K562 (cell line): ENCODE measurements around the gene MIR17HG. TPM values are rescaled to one million over a fixed set of nuclear protein-coding genes. Genes with fewer than 3 reads are reported as not detected.

Experiments
- ATAC-seq: fragments of 200-7000 bp; cut with Tn5 transposase; 3 replicates; pipeline ENCODE4 v1.9.1; 2020; ENCODE audit warnings: moderate library complexity
- BruUV-seq: library from RNA; stranded (reverse); fragments of 400-500 nt; replicated peaks from 2 replicates; lab custom pipeline; 2021; lab: Mats Ljungman, UMichigan
- CTCF ChIA-PET: fragments of 300-600 bp; formaldehyde crosslinking; extraction: SDS; loops from one replicate; lab custom pipeline; 2021; ENCODE audit warnings: low intra/inter-chr PET ratio; lab: Yijun Ruan, JAX
- POLR2A ChIA-PET: fragments of 300-600, 350-650 bp; sonication (Branson Sonifier 250); formaldehyde crosslinking; extraction: SDS; loops from one replicate; lab custom pipeline; 2021; ENCODE audit warnings: antibody characterized with exemption, inconsistent platforms; lab: Yijun Ruan, JAX
- DNase-seq, 4 experiments: peaks; one replicate each; pipeline versions ENCODE4 v3.0.0 to v3.0.0-alpha.2; 2011 to 2018; ENCODE audit warnings: low spot score in 3 of 4, mixed read lengths in 3 of 4; ENCODE audit errors: extremely low read depth in 1 of 4
- FAIRE-seq: peaks from 2 replicates; lab custom pipeline; 2011; peaks lifted over from hg19 to GRCh38; lab: Jason Lieb, UNC
- H2AFZ ChIP-seq: 2 replicates; pipeline ENCODE4 v1.6.0; 2011; ENCODE audit warnings: low read depth, low read length, control low read depth, inconsistent platforms
- H3K27ac ChIP-seq: fragments of 200-600 bp; 3 replicates; pipeline ENCODE4 v1.8.0; 2011; ENCODE audit warnings: low read depth, mild to moderate bottlenecking, control low read depth, inconsistent platforms, low read length, moderate library complexity, mixed read lengths; ENCODE audit errors: extremely low read depth
- H3K27me3 ChIP-seq, 2 experiments: fragments of 300-600 bp in 1 of 2; 2 replicates in 1 of 2; 3 replicates in 1 of 2; pipeline versions ENCODE4 v1.6.0 to v1.8.0; 2011; ENCODE audit warnings: inconsistent platforms in 2 of 2, low read length in 2 of 2, mild to moderate bottlenecking in 1 of 2, mixed read lengths in 1 of 2, moderate library complexity in 1 of 2; ENCODE audit not compliant: control insufficient read depth in 2 of 2, insufficient read depth in 2 of 2
- H3K36me3 ChIP-seq: fragments of 300-600 bp; 3 replicates; pipeline ENCODE4 v1.8.0; 2011; ENCODE audit warnings: mild to moderate bottlenecking, low read length, inconsistent platforms; ENCODE audit not compliant: control insufficient read depth, insufficient read depth
- H3K4me1 ChIP-seq, 2 experiments: fragments of 200-600 bp in 1 of 2; replicated peaks in 1 of 2; 2 replicates in 1 of 2; 3 replicates in 1 of 2; pipeline versions ENCODE4 v1.5.1 to v1.8.0; 2011; ENCODE audit warnings: inconsistent platforms in 2 of 2, low read length in 2 of 2, mild to moderate bottlenecking in 1 of 2, mixed read lengths in 1 of 2, moderate library complexity in 1 of 2; ENCODE audit not compliant: control insufficient read depth in 2 of 2, insufficient read depth in 2 of 2
- H3K4me2 ChIP-seq: 2 replicates; pipeline ENCODE4 v1.6.1; 2011; ENCODE audit warnings: low read length, control low read depth, inconsistent platforms, mixed read lengths; ENCODE audit not compliant: insufficient read depth
- H3K4me3 ChIP-seq: fragments of 200-600 bp; sonication (generic), shearing (Covaris generic); 2 replicates; pipeline ENCODE4 v1.5.1; 2016; ENCODE audit warnings: control low read depth, inconsistent platforms
- H3K79me2 ChIP-seq: fragments of 200-600 bp; 3 replicates; pipeline ENCODE4 v1.8.0; 2011; ENCODE audit warnings: low read length, inconsistent platforms; ENCODE audit not compliant: control insufficient read depth, insufficient read depth
- H3K9ac ChIP-seq, 2 experiments: 2 replicates each; pipeline versions ENCODE4 v1.6.0 to v1.6.1; 2011; ENCODE audit warnings: low read depth in 2 of 2, low read length in 2 of 2, control low read depth in 1 of 2, inconsistent platforms in 1 of 2, mild to moderate bottlenecking in 1 of 2, mixed read lengths in 1 of 2; ENCODE audit not compliant: insufficient read depth in 1 of 2
- H3K9me1 ChIP-seq: one replicate; pipeline ENCODE4 v1.6.0; 2011; ENCODE audit warnings: inconsistent platforms, mild to moderate bottlenecking, low read length, moderate library complexity; ENCODE audit not compliant: control insufficient read depth, insufficient read depth
- H3K9me3 ChIP-seq: replicated peaks from 2 replicates; pipeline ENCODE4 v1.5.1; 2011; ENCODE audit warnings: low read depth, low read length, inconsistent platforms; ENCODE audit not compliant: control insufficient read depth, insufficient read depth
- H4K20me1 ChIP-seq: replicated peaks from 2 replicates; pipeline ENCODE4 v1.6.1; 2011; ENCODE audit warnings: low read length, inconsistent platforms, mixed read lengths; ENCODE audit not compliant: control insufficient read depth, insufficient read depth
- NR3C1 ChIP-seq: sonication (generic); formaldehyde crosslinking; IDR thresholded peaks from 2 replicates; pipeline ENCODE4 v1.8.1; 2022; ENCODE audit warnings: missing genetic modification reagents
- SMARCA5 ChIP-seq: fragments of 450-650 bp; IDR thresholded peaks from 2 replicates; pipeline ENCODE4 v1.6.1; 2016
- TEAD4 ChIP-seq, 2 experiments: sonication (generic) in 1 of 2; formaldehyde crosslinking in 1 of 2; IDR thresholded peaks; 2 replicates each; pipeline versions ENCODE4 v1.6.1 to v1.8.0; 2012 to 2022; ENCODE audit warnings: borderline replicate concordance in 1 of 2, inconsistent platforms in 1 of 2, low read length in 1 of 2, mild to moderate bottlenecking in 1 of 2, missing genetic modification reagents in 1 of 2
- WGBS: fragments of 100-300 bp; shearing (Covaris generic); methylation state at CpG from one replicate; pipeline ENCODE4 v1.1.6; 2016; ENCODE audit warnings: low coverage, mixed read lengths; ENCODE audit not compliant: insufficient coverage; ENCODE audit errors: missing lambda C conversion rate; 5-methylcytosine and 5-hydroxymethylcytosine counted together
- in situ Hi-C: fragments of 300-500 bp; cut with MboI; formaldehyde crosslinking; loops from 4 replicates; pipeline ENCODE4 v1.15.0; 2018; ENCODE audit warnings: inconsistent platforms, mixed read lengths
- intact Hi-C: fragments of 100-400 bp; cut with micrococcal nuclease; formaldehyde crosslinking; loops from 2 replicates; pipeline ENCODE4 v1.14.2; 2022
- polyA plus RNA-seq, 8 experiments: library from polyadenylated mRNA; depleted of rRNA in 4 of 8; stranded (reverse) in 5 of 8; unstranded in 3 of 8; fragments of >200 nt; fragmentation: Nextera tagmentation in 2 of 8; fragmentation: Illumina TruSeq in 1 of 8; extraction: Ambion mirVana in 2 of 8; extraction: Trizol in 1 of 8; gene quantifications; 2 replicates each; pipeline versions ENCODE4 v1.2.1 to v1.2.3, GENCODE V29; 2011 to 2014; ENCODE audit warnings: inconsistent platforms in 1 of 8, missing spikeins in 1 of 8
- total RNA-seq, 7 experiments: library from RNA; depleted of rRNA in 6 of 7; stranded (reverse); fragments of >200 nt in 6 of 7; fragmentation: Illumina TruSeq in 2 of 7; extraction: Trizol in 2 of 7; gene quantifications; 2 replicates each; pipeline versions ENCODE4 v1.2.1 to v1.2.3, GENCODE V29; 2011 to 2021; ENCODE audit warnings: low replicate concordance in 1 of 7
- TF ChIP-seq, protein P1 (sequence below), 2 experiments: fragments of 200-800 bp in 1 of 2; sonication (Bioruptor generic) in 1 of 2; sonication (generic) in 1 of 2; formaldehyde crosslinking in 1 of 2; IDR thresholded peaks in 1 of 2; conservative IDR thresholded peaks in 1 of 2; 2 replicates each; pipeline versions ENCODE4 v1.5.0 to v1.6.1; 2016 to 2020; ENCODE audit warnings: missing compliant biosample characterization in 1 of 2, missing genetic modification characterization in 1 of 2, missing genetic modification reagents in 1 of 2
- TF ChIP-seq, protein P2 (sequence below): sonication (generic); formaldehyde crosslinking; IDR thresholded peaks from 2 replicates; pipeline ENCODE4 v1.5.0; 2020; ENCODE audit warnings: missing genetic modification reagents

MIR17HG gene
- total and polyA plus RNA-seq, 9 of the 15 experiments (the other 6 are each of a cell fraction or from before 2014, with no cell fraction given), result 44.2 to 218 (median 77.8) TPM

DNA sequence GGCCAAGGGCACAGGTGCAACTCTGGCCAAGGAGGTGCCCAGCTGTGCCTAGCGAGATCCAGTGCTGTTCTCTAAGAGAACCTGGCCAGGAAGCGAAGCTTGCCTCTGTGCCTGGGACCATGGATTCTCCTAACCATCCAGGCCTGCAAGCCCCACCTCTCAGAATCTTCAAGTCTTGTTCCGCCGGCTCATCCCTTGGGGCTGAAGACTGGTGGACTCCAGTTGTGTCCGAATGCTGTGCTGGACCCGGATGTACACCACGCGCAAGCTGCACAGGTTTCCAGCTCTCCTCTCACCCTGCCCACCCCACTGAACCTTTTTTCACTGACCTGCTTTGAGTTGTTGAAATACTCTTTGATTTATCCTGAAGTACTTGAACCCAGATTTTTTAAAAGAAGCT is 27.5 kb upstream of the MIR17HG start:
- FAIRE-seq, result no peak

More for the DNA sequence above, 27.5 kb upstream of the MIR17HG start:
- H3K4me3 ChIP-seq, result no peak overlapping the region
- intact Hi-C loops (no loop called here), in situ Hi-C loops (no loop called here)
- H2AFZ ChIP-seq, result no peak overlapping the region
- H3K9ac ChIP-seq, result no peak overlapping the region
- no peaks in the 10 kb centered on the region for H3K9me3 ChIP-seq
- no peaks in the 10 kb centered on the region for H4K20me1 ChIP-seq
- ATAC-seq, result peak; percentile 47
- no peaks in the 10 kb centered on the region for H3K27me3 ChIP-seq
- H3K4me1 ChIP-seq, result no peaks in the 10 kb centered on the region
- WGBS, result 2% methylated on average over 8 of the region's 8 CpGs
- TF ChIP-seq, protein P1, sequence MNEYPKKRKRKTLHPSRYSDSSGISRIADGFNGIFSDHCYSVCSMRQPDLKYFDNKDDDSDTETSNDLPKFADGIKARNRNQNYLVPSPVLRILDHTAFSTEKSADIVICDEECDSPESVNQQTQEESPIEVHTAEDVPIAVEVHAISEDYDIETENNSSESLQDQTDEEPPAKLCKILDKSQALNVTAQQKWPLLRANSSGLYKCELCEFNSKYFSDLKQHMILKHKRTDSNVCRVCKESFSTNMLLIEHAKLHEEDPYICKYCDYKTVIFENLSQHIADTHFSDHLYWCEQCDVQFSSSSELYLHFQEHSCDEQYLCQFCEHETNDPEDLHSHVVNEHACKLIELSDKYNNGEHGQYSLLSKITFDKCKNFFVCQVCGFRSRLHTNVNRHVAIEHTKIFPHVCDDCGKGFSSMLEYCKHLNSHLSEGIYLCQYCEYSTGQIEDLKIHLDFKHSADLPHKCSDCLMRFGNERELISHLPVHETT (CRISPR knock-in tag; conservative IDR thresholded peaks at IDR 0.05 in 1 of 2, IDR thresholded peaks at IDR 0.05 in 1 of 2), result 0 out of 4 replicates have a peak, but pooled peaks of 1 of the 2 experiments have one; percentile 43
- TF ChIP-seq SMARCA5, result no peak
- TF ChIP-seq, protein P2, sequence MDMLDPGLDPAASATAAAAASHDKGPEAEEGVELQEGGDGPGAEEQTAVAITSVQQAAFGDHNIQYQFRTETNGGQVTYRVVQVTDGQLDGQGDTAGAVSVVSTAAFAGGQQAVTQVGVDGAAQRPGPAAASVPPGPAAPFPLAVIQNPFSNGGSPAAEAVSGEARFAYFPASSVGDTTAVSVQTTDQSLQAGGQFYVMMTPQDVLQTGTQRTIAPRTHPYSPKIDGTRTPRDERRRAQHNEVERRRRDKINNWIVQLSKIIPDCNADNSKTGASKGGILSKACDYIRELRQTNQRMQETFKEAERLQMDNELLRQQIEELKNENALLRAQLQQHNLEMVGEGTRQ (CRISPR knock-in tag), result peak; percentile 10; the same call in 1 of the 2 replicates
- peak; percentile 55; the same call in 1 of the 2 replicates for TF ChIP-seq NR3C1 (CRISPR knock-in tag)
- TF ChIP-seq TEAD4 (IDR thresholded peaks at IDR 0.05; ENCODE audit: low read length), result no peak
- peak; percentile 64; the same call in 1 of the 2 replicates for TF ChIP-seq TEAD4 (CRISPR knock-in tag; IDR thresholded peaks at IDR 0.05; ENCODE audit: borderline replicate concordance)
- no peak for DNase-seq
- POLR2A ChIA-PET, result interaction anchor here (0.5 to 2.1 kb wide), 9 partner anchors 8 to 744 kb away, joined by 3 to 7 read pairs (median 4); partner anchors contain the start of gene MIR17HG
- no TSS peak for BruUV-seq
- H3K9me1 ChIP-seq, result no peaks in the 10 kb centered on the region
- H3K36me3 ChIP-seq, result no peaks in the 10 kb centered on the region
- no peaks in the 10 kb centered on the region for H3K79me2 ChIP-seq
- H3K27ac ChIP-seq, result no peak overlapping the region
- H3K4me2 ChIP-seq, result no peak overlapping the region
- CTCF ChIA-PET, result interaction anchor here (0.6 kb wide), 1 partner anchor 18 kb away, joined by 7 read pairs; no protein-coding TSS in a partner anchor
